Stimulated activated CD8-positive, alpha-beta memory T cell treated with anti-CD3 and anti-CD28 coated beads, Interleukin-12 subunit alpha, Interleukin-12 subunit beta, amount 100 ng/mL, for 24 hours (primary cell): Measurements from ENCODE around the gene CNTRL.
"Not testable (repeated sequence)": the region's sequence is repeated elsewhere in the genome, so short reads cannot be mapped to it uniquely, and the experiment has no call there.

Experiments
- DNase-seq: peaks from one replicate; pipeline ENCODE4 v3.0.0-alpha.2; 2020; ENCODE audit errors: extremely low read depth

CNTRL gene

GRCh38 chr9:121071756-121072421 is 2.9 kb upstream of the CNTRL start:
- no peak for DNase-seq

GRCh38 chr9:121073038-121073437 is 1.7 kb upstream of the CNTRL start:
- DNase-seq = no peak

- no peak for DNase-seq
These were observed 689 bp downstream of the CNTRL start for GRCh38 chr9:121075251-121076036.

- no peak for DNase-seq
These were observed 7.3 kb downstream of the CNTRL start for GRCh38 chr9:121082075-121082474.

GRCh38 chr9:121085661-121086060 is 10.9 kb downstream of the CNTRL start:
- no peak for DNase-seq

- no peak for DNase-seq
These were observed 13.8 kb downstream of the CNTRL start for GRCh38 chr9:121088576-121088975.

GRCh38 chr9:121090743-121091142 is 16.0 kb downstream of the CNTRL start:
- not testable (repeated sequence) for DNase-seq

GRCh38 chr9:121095057-121095456 is 20.3 kb downstream of the CNTRL start:
- no peak for DNase-seq

GRCh38 chr9:121098567-121099198 is 23.9 kb downstream of the CNTRL start:
- DNase-seq = no peak

- not testable (repeated sequence) for DNase-seq
These were observed 29.3 kb downstream of the CNTRL start for GRCh38 chr9:121104054-121104453.

- no peak for DNase-seq
These were observed 30.8 kb downstream of the CNTRL start for GRCh38 chr9:121105531-121105930.

GRCh38 chr9:121107029-121107428 is 32.3 kb downstream of the CNTRL start:
- no peak for DNase-seq

- no peak for DNase-seq
These were observed 33.1 kb downstream of the CNTRL start for GRCh38 chr9:121107881-121108280.

GRCh38 chr9:121115466-121115865 is 40.7 kb downstream of the CNTRL start:
- no peak for DNase-seq

- DNase-seq = no peak
These were observed 43.5 kb downstream of the CNTRL start for GRCh38 chr9:121118266-121118665.

GRCh38 chr9:121120386-121120785 is 45.6 kb downstream of the CNTRL start:
- no peak for DNase-seq

GRCh38 chr9:121121582-121122087 is 46.9 kb downstream of the CNTRL start:
- DNase-seq = peak; percentile 94

- DNase-seq = no peak
These were observed 47.7 kb downstream of the CNTRL start for GRCh38 chr9:121122246-121123032.

GRCh38 chr9:121123816-121124535 is 49.2 kb downstream of the CNTRL start:
- no peak for DNase-seq

- DNase-seq = no peak
These were observed 50.8 kb downstream of the CNTRL start for GRCh38 chr9:121125590-121125989.

- DNase-seq = not testable (repeated sequence)
These were observed 54.6 kb downstream of the CNTRL start for GRCh38 chr9:121129384-121129783.
